HG02571 (cell line): ENCODE results near the gene TEDC1.

ENCODE experiments used
- ATAC-seq: cut with Tn5 transposase; IDR thresholded peaks from one replicate; pipeline ENCODE4 v1.9.1; 2021; ENCODE audit warnings: mild to moderate bottlenecking, moderate library complexity; ENCODE audit not compliant: unreplicated experiment

The TEDC1 gene

GRCh38 chr14:105495101-105495989, 4.3 kb downstream of the TEDC1 start:
- ATAC-seq, result no peak

GRCh38 chr14:105495990-105496830, 5.2 kb downstream of the TEDC1 start:
- ATAC-seq, result no peak

- ATAC-seq, result no peak
Measured at GRCh38 chr14:105496831-105497591, 6.0 kb downstream of the TEDC1 start.

DNA sequence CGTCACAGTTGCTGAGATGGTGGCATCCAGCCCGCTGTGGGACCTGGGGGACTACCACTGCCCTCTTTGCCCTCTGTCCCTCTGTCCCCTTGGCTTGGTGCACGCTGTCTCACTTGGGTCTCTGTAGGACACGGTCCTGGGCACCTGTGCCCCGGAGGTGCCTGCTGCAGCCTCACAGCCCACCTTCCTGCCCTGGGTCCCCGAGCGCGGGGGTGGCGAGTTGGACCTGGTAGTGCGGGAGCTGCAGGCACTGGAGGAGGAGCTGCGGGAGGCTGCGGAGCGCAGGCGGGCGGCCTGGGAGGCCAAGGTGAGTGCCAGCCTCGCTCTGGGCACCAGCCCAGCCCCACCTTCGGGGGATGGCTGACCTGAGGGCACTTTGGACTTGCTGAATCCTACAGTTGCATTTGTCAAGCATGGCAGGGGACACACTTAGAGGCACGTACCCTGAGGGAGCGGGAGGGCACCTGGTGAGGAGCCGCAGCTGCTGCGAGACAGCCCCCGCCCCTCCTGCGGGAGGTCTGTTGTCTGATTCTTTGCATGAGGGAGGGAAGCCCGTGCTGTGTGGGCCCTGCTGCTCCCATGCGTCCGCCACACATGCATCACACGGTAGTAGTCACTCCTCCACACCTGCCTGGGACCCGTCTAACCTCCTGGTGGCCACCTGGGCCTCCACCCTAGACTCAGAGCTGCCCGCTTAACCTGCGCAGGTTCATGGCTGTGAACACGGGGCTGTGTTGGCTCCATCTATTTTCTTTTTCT, 6.8 kb downstream of the TEDC1 start:
- no peak for ATAC-seq

DNA sequence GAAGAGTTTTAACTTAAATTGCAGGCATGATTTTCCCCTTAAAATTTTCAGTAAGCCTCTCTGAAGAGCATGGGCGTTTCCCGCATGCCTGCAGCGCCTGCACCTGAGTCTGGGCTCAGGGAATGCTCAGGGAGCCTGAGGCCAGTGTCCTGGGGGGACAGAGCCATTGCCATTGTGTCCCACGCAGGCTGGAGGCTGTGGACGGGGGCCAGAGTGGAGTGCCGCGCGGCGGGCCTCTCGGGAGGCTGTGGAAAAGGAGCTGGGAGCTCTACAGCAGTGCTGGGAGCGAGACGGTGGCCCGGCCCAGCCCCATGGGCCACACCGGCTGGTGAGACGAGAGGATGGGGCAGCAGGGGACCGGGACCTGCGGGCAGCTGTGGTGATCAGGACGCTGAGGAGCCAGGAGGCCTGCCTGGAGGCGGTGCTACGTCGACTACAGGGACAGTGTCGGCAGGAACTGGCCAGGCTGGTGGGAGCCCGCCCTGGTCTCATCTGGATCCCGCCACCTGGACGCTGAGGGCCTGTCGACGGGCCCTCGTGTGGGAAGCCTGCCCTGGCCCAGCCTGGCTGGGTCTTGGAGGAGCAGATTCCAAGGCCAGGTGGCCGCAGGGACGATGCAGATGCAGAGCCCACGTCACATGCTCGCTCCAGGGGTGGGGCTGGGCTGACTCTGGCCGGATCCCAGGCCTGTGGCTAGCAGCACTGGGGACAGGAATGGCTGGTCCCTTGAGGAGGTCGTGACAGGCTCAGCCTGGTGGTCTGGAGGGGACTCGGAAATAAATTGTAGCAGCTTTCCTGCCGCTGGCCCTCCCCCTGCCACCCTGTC, 7.6 kb downstream of the TEDC1 start:
- ATAC-seq, result no peak

DNA sequence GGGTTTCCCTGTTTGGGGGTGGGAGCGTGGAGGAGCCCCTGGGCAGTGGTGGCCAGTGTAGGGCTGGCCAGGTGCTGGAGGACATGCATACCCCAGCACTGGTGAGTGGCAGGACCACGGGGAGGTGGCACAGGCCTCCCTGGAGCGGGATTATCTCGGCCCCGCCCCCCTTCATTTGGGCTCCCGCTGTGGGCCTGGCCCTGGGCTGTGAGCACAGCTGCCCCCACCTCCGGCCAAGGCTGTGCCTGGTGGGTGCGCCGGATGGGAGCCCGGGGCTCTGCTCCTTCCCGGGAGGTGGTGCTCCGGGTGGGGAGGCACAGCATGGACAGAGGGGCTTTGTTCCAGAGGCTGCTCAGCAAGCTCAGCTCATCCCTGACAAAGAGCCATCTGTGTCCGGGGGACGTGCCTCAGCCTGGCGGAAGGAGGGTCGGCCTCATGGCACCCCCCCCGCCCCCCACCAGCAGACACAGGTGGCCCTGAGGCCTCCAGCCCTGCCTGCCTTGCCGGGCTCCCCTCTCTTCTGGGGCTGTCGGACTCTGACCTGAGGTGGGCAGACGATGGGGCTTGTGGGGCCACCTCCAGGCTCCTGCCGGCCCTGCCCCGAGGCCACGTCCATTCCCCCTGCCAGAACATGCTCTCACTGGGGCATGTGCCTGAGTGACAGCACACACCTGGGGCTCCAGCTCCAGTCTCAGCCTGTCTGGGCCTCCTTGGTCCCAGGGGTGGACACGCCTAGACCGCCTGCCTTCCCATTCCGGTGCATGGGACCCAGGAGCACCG, 8.4 kb downstream of the TEDC1 start:
- no peak for ATAC-seq

GRCh38 chr14:105500036-105500725, 9.1 kb downstream of the TEDC1 start:
- no peak for ATAC-seq

GRCh38 chr14:105500726-105501101, 9.7 kb downstream of the TEDC1 start:
- ATAC-seq, result no peak

GRCh38 chr14:105501504-105502291, 10.7 kb downstream of the TEDC1 start:
- ATAC-seq, result no peak

DNA sequence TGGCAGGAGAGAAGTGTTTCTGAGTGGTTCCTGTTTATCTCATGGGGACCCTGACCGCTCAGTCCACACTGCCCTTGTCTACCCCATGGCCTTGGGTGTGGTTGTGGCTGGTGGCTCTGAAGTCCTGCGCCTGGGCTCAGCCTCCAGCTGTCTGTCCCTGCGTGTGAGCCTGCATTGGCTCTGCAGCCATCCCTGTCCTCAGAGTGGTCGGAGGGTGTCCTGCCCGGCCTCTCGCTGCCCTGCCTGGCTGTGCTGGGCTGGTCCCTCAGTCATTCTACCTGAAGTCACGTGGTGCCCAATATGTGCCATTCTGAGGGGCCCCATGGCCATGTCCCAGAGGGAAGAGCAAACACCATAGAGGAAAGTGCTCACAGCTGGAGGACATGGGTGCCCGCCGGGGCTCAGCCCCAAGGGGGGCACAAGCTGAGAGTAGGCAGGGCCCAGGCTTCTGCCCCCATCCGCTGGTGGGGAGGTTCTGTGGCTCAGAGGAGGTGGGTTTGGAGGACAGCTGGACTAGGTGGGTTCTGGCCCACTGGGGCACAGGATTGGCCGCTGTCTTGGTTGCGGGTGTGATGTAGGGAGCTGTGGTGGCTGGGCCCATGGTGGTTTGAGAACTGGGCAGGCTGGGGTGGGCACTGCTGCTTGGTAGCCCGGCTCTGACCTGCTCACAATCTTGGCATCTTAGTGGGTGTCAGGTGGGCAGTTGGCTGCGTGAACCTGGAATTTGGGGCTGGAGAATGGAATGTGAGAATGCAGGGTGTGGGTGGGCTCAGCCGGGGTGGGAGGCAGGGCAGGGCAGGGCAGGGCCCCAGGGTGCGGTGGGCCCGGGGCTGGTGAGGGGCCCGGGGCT, 11.6 kb downstream of the TEDC1 start:
- no peak for ATAC-seq

- ATAC-seq, result no peak
Measured at GRCh38 chr14:105503296-105503640, 12.2 kb downstream of the TEDC1 start.

- no peak for ATAC-seq
Measured at GRCh38 chr14:105503935-105504692, 13.1 kb downstream of the TEDC1 start.

GRCh38 chr14:105505101-105505500, 14.1 kb downstream of the TEDC1 start:
- no peak for ATAC-seq

DNA sequence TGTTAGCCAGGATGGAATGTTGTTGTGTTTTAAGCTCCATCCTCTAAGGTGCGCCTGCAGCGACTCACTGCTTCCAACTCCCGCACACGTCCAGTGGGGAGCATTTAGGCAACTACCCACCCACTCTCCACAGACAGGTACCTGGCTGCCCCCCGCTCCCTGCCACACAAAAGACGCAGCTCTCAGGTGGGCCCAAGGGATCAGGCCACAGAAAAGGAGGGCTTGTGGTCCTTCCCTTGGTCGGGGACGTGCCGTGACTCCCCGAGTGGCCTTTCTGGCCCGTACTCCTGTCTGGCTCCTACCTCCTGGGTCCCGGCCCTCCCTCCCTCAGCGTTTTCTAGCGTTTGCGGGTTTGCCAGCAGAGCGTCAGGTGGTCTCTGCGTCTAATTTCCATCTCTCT, 16.2 kb downstream of the TEDC1 start:
- no peak for ATAC-seq

DNA sequence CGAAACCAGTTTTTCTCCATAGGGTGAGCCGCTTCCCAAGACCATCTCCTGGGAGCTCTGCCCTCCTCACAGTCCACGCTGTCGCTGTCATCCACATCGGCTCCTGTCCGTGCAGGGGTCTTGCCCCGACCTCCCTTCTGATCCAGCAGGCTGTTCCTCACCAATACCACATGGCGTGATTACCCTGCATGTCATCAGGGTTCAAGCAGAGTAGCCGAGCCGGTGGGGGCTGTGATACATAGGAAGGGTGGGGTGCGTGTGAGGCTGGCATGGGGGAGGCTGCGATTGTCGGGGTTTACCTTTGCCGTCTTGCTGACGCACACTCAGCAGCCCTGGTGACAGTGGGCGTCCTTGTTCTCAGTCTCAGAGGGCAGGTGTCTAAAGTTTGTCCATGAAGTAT, 17.0 kb downstream of the TEDC1 start:
- no peak for ATAC-seq

DNA sequence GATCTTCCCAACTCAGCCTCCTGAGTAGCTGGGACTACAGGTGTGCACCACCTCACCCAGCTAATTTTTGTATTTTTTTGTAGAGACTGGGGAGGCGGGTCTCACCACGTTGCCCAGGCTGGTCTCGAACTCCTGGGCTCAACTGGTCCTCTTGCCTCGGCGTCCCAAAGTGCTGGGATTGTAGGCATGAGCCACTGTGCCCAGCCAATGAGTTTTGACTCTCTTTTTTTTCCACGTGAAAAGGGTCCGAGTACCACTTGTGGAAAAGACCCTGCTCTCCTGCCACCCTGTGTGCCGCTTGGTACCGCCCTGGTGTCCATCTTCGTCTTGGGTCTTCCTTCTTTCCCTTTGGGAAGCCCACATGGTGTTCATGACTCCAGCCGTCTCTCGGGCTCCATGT, 17.6 kb downstream of the TEDC1 start:
- ATAC-seq, result no peak
